GM19035 (cell line): ENCODE results near the gene MIDN.
"Not testable (repeated sequence)": the region's sequence is repeated elsewhere in the genome, so short reads cannot be mapped to it uniquely, and the experiment has no call there.

Source experiments
- ATAC-seq: cut with Tn5 transposase; IDR thresholded peaks from one replicate; pipeline ENCODE4 v1.9.1; 2021; ENCODE audit not compliant: unreplicated experiment

The MIDN gene

DNA sequence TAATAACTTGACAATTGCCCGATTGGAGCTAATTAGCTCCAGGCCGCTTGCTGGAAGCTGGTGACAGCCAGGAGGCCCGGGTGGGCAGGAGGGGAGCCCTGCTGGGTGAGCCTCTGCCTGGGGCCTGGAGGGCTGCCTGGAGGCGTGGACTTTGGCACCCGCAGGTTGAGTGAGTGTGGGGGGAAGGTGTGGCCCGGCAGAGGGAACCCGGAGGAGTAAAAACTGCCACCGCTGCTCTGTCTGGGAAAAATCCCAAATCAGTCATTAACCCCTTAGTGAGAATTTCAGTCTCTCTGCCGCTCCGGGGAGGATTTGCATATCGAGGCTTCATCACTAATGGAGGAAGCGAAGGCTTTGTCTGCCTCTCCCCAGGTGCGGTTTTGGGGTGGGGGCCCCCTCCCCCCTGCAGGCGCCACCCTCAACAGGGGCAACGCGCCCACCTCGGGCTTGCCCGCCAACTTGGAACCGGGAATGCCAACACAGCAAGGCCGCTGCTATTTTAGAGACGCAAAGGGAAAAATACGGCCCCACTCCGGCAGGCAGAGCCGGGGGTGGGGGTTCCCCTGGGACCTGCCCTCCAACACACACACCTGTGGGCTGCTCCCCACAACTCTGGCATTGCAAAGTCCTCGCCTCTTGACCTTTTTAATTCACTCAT is 43.5 kb downstream of the MIDN start:
- ATAC-seq = no peak

DNA sequence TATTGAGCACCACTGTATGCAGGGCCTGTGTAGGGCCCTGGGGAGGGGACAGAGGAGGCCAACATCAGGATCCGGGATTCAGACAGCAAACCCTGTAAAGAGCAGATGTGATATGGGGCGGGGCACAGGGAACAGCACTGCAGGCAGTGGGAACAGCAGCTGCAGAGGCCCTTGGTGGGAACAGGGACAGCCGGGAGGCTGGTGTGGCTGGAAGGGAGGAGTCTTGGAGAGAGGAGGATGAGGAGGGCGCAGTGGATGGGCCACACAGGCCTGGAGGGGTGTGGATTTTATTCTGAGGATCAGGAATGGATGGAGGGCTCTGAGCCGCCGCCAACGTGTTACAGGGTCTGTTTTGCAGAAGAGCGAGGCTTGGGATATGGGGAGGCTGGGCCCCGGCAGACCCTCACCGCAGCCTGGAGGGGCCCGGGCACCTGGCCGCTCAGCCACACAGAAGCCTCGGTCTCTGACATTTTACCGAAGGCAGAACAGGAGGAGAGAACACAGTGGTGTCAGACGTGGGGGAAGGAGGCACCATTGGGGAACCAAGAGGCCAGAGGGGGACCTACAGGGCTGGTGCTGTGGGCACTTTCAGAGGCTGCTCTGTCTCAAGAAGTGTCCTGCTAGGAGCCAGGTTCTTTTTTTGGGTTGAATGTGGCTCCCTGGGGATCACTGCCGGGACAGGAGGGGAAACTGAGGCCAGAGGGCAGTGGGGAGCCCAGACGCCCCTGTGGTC is 44.2 kb downstream of the MIDN start:
- ATAC-seq = no peak

DNA sequence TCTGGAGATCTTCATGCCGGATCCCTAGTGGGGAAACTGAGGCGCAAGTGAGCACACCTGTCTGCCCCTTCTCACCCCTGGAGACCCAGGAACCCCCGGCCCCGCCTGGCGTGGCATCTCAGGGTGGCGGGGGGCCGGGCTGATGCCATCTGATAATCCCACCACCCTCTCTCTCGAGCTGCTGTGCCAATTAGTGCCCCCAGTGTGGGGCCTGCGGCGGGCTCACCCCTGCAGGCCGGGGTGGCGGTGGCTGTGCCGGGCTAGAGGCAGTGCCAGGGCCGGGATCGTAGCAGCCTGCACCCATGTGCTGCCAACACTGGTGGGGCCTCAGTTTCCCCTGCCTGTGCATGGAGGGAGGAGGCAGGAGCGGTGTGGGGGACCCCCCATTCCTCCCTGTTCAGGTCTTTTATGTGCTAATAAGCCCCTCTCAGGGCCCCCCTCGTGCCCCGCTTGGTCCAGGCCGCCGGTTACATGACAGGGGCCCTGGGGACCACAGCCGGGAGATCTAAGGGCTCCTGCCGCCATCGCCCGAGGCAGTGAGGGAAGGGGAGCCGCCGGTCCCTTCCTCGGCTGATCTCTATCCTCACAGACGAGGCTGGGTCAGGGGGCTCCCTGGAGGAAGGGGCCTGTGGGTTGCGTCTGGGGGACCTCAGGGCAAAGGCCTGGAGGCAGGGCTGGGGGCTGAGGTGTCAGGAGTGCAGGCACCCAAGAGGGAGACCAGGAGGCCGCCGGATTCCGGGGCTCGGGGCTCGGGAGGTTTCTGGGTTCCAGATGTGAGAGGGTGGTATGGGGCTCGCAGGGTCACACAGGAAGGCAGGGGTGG is 45.6 kb downstream of the MIDN start:
- ATAC-seq = no peak

- no peak for ATAC-seq
Observed at GRCh38 chr19:1294688-1295087, 46.3 kb downstream of the MIDN start.

- no peak for ATAC-seq
Observed at GRCh38 chr19:1295169-1296012, 47.0 kb downstream of the MIDN start.

DNA sequence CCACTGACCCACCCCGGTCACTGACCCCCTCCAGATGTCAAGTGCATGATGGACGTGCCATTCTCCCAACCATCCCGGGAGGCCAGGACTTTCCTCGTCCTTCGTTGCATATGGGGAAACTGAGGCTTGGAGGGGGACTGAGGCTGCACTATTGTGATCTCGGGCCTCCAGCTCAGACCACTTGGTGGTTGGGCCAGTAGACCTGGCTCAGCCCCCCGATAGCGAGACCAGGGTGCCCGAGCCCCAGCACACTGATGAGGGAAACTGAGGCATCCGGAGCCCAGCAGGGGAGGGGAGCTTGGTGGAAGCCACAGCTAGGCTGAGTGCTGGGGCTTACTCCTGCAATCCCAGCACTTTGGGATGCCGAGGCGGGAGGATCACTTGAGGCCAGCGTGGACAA is 47.7 kb downstream of the MIDN start:
- ATAC-seq = no peak

DNA sequence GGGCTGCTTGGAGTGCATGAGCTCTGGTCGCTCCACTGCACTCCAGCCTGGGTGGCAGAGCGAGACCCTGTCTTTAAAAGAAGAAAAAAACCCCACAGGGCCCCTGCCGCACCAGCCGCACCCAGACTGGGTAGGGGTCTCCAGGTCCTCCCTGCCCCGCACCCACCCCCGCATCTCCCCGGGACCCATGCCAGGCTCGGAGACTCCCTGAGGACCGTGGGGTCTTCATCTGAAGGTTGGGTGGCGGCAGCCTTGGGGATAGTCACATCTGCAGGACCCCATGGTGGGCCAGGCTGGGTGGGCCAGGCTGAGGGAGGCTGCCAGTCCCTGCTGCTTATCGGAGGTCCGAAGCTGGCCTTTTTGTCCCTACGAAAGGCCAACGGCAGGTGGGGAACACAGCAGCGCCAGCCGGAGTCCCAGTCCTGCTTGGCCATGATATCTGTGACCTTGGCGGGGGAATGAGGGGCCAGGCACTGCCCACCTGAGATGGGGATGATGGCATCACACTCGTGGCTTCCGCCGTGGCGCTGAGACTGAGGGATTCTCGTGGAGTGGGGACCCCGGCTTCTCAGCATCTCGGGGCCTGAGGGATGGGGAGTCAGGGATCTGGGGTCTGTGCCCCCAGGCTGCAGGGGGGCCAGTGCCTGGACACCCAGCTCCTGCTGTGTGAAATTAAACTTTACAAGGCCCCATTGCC is 48.3 kb downstream of the MIDN start:
- ATAC-seq = no peak

DNA sequence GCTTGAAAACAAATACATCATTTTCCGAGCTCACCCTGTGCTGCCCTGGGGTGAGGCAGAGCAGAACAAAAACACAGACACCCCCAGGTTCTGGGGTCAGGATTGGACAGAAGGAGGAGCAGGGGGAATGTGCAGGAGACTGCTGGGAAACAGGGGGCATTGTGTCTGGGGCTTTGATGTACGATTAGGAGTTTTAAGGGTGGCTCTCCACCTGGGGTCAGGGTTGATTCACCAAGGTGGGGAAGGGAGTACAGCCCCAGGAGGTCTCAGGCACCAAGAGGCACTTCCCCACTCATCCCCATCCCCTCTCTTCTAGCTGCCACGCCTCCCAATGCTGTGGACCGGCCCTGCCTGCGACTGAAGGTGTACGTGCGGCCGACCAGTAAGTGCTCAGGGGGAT is 49.9 kb downstream of the MIDN start:
- no peak for ATAC-seq

GRCh38 chr19:1299801-1300200 is 51.4 kb downstream of the MIDN start:
- no peak for ATAC-seq

DNA sequence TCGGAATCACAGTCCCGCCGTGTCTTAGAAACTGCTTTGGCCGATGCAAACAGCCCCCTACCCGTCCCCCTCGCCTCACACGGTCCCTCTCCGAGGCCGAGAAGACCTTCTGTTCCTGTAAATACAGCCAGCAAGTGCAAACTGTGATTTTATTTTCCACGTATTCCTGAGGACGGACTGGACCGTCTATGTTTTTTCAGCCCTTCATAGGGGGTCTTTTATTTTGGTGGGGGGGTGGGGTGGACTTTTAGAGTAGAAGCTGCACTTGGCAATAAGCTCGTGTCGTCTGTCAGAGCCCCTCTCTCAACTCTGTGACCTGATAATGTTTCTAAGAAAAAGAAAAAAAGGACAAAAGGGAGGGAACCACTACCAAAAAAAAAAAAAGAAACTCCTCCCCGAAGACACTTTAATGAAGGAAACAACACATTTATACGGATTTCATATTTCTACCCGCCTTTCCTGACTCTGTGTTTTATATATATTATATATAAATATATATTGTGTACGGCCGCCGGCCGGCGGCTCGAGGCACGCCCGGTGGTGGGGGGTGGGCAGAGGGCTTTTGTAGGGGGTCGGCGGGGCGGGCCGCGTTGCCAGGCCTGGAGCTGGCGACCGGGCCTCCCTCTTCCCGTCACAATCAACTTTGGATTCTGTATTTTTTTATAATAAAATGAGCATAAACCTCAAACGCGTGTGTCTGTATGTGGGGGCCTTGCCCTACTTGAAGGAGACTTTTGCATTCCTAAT is 52.5 kb downstream of the MIDN start:
- ATAC-seq = no peak

DNA sequence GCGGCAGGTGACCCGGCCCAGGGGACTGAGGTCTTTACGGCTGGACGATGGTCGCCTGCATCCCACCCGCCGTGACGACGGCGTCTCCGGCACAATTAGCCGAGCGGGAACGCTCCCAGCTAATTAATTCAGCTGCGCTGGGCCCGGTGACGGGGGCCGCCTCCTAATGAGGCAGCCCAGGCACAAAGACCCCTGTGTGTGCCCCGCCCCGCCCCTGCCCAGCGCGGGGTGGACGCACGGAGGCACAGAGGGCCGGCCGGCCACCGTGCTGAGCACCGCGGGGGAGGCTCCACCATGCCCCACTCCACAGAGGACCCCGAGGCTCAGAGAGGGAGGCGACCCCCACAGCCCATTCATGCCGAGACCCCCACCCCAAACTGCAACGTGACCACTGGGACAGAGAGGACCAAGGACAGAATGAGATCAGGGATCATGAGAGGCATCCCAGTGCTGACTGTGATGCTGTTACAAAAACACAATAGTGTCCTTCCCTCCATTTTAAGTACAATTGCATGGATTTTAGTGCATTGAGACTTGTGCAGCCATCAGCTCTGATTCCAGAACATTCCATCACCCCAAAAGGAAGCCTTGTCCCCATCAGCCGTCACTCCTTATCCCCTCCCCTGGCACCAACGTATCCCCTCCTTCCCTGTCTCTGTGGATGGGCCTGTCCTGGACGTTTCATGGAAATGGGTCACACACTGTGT is 54.3 kb downstream of the MIDN start:
- ATAC-seq = no peak

GRCh38 chr19:1304197-1304924 is 56.0 kb downstream of the MIDN start:
- ATAC-seq = no peak

- ATAC-seq = not testable (repeated sequence)
Observed at GRCh38 chr19:1305354-1305753, 57.0 kb downstream of the MIDN start.

- ATAC-seq = no peak
Observed at GRCh38 chr19:1307320-1307719, 58.9 kb downstream of the MIDN start.

GRCh38 chr19:1307755-1308303 is 59.4 kb downstream of the MIDN start:
- no peak for ATAC-seq

- no peak for ATAC-seq
Observed at GRCh38 chr19:1308718-1309117, 60.3 kb downstream of the MIDN start.
